ENCODE data around the gene GALNT17.
A peak's percentile ranks its signal among the peaks of the same experiment; 100 is the strongest.

The GALNT17 gene

DNA sequence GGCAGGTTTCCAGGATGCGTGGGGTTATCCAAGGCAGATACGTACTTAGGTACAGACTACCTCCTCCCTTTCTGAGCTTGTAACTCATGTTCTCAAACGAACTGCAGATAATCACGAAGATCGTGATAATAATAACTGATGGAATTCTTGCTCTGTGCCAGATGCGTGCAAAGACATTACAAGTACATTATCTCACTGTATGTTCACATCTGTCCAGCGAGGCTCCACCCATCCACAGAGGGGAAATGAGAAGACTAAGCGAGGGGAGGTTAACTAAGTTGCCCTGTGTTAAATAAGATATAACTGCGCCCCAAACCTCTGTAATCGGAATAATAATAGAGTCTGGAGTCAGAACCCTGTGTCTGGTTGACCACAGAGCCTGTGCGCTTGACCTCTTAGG lies 1.9 kb downstream of the GALNT17 start:
- Mint-ChIP-seq H3K9me3 (no peaks in the 10 kb centered on the region), H3K4me1 (peaks cover 22% of the 10 kb centered on the region), H3K27me3 (ENCODE audit: low read depth, poor library complexity) (peaks cover 80% of the 10 kb centered on the region), H3K4me3 (peak overlapping the region; percentile 79), H3K27ac (no peak overlapping the region), H3K36me3 (ENCODE audit: low read depth) (no peaks in the 10 kb centered on the region)
- TF ChIP-seq, protein P1, sequence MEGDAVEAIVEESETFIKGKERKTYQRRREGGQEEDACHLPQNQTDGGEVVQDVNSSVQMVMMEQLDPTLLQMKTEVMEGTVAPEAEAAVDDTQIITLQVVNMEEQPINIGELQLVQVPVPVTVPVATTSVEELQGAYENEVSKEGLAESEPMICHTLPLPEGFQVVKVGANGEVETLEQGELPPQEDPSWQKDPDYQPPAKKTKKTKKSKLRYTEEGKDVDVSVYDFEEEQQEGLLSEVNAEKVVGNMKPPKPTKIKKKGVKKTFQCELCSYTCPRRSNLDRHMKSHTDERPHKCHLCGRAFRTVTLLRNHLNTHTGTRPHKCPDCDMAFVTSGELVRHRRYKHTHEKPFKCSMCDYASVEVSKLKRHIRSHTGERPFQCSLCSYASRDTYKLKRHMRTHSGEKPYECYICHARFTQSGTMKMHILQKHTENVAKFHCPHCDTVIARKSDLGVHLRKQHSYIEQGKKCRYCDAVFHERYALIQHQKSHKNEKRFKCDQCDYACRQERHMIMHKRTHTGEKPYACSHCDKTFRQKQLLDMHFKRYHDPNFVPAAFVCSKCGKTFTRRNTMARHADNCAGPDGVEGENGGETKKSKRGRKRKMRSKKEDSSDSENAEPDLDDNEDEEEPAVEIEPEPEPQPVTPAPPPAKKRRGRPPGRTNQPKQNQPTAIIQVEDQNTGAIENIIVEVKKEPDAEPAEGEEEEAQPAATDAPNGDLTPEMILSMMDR (IDR thresholded peaks at IDR 0.05): no peak
- DNase-seq: no peak

GRCh38 chr7:71135116-71135515 lies 3.2 kb downstream of the GALNT17 start:
- TF ChIP-seq, protein P1 (IDR thresholded peaks at IDR 0.05): no peak
- Mint-ChIP-seq H3K27ac (no peak overlapping the region), H3K27me3 (ENCODE audit: low read depth, poor library complexity) (peaks cover 68% of the 10 kb centered on the region), H3K4me3 (no peak overlapping the region), H3K36me3 (ENCODE audit: low read depth) (no peaks in the 10 kb centered on the region), H3K4me1 (peaks cover 21% of the 10 kb centered on the region), H3K9me3 (no peaks in the 10 kb centered on the region)
- no peak for DNase-seq

DNA sequence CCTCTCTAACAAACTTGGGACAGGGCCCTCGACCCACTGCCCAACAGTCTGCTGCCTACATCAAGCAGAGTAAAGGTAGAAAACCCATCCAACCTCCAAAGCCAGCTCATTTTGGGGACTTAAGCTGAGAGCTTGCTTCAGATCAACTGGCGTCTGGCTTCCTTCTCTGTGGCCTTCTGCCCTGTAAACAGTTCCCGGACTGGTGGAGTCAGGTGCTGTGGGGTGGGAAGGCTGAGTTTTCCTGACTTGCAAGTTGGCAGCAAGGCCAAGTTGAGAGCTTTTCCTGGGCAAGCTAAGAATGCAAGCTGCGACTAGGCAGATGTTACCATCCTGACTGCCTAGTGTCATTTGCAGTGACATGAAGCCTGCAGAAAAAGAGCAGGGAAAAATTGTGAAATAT lies 3.7 kb downstream of the GALNT17 start:
- no peak overlapping the region for H3K4me3 Mint-ChIP-seq
- H3K36me3 Mint-ChIP-seq (ENCODE audit: low read depth): no peaks in the 10 kb centered on the region
- TF ChIP-seq, protein P1 (IDR thresholded peaks at IDR 0.05): no peak
- H3K27me3 Mint-ChIP-seq (ENCODE audit: low read depth, poor library complexity): peaks cover 64% of the 10 kb centered on the region
- peaks cover 23% of the 10 kb centered on the region for H3K4me1 Mint-ChIP-seq
- no peak overlapping the region for H3K27ac Mint-ChIP-seq
- H3K9me3 Mint-ChIP-seq: no peaks in the 10 kb centered on the region
- no peak for DNase-seq

- Mint-ChIP-seq H3K9me3 (no peaks in the 10 kb centered on the region), H3K4me3 (no peak overlapping the region), H3K36me3 (ENCODE audit: low read depth) (no peaks in the 10 kb centered on the region), H3K27ac (no peak overlapping the region), H3K4me1 (peaks cover 21% of the 10 kb centered on the region), H3K27me3 (ENCODE audit: low read depth, poor library complexity) (peaks cover 56% of the 10 kb centered on the region)
- TF ChIP-seq, protein P1 (IDR thresholded peaks at IDR 0.05): no peak
- DNase-seq: no peak
Measured at GRCh38 chr7:71137479-71137878, 5.5 kb downstream of the GALNT17 start.

DNA sequence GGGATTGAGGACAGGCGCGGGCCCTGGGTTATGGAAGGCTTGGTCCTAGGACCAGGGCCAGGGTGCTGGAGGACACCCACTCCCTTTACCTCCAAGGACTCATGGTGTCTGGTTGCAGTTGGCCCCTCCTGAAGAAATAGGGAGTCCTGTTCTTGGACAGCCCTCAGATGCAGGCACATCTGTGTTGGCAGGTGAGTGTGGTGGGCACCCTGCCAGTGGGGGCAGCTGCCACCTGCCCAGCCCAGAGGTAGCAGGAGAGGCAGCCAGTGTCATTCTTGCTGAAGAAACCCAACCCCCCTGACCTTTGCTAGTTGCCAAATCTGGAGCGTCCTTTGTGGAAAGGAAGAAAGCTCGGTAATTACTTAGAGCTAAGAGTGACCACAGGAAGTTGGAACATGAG lies 8.3 kb downstream of the GALNT17 start:
- no peak overlapping the region for H3K27ac Mint-ChIP-seq
- H3K4me3 Mint-ChIP-seq: no peak overlapping the region
- TF ChIP-seq, protein P1 (IDR thresholded peaks at IDR 0.05): no peak
- H3K27me3 Mint-ChIP-seq (ENCODE audit: low read depth, poor library complexity): peaks cover 28% of the 10 kb centered on the region
- no peak for DNase-seq
- peaks cover 8% of the 10 kb centered on the region for H3K9me3 Mint-ChIP-seq
- peaks cover 3% of the 10 kb centered on the region for H3K36me3 Mint-ChIP-seq (ENCODE audit: low read depth)
- H3K4me1 Mint-ChIP-seq: peaks cover 13% of the 10 kb centered on the region

GRCh38 chr7:71144963-71145362 lies 13.0 kb downstream of the GALNT17 start:
- H3K36me3 Mint-ChIP-seq (ENCODE audit: low read depth): peaks cover 3% of the 10 kb centered on the region
- no peak overlapping the region for H3K4me3 Mint-ChIP-seq
- peaks cover 8% of the 10 kb centered on the region for H3K9me3 Mint-ChIP-seq
- DNase-seq: no peak
- peaks cover 24% of the 10 kb centered on the region for H3K4me1 Mint-ChIP-seq
- H3K27me3 Mint-ChIP-seq (ENCODE audit: low read depth, poor library complexity): peaks cover 15% of the 10 kb centered on the region
- H3K27ac Mint-ChIP-seq: no peak overlapping the region
- TF ChIP-seq, protein P1 (IDR thresholded peaks at IDR 0.05): no peak
